ENCODE results near the gene ENOX1. TPM values are rescaled to one million over a fixed set of nuclear protein-coding genes. Genes with fewer than 3 reads are reported as not detected.

Gene ENOX1
- total and polyA plus RNA-seq, 2 of the 8 experiments (the other 6 are each of a cell fraction or from before 2014, with no cell fraction given) = 0.23 to 0.37 TPM

- no peak for TF ChIP-seq CHD7 (IDR thresholded peaks at IDR 0.05; ENCODE audit: insufficient replicate concordance, low read length)
- TF ChIP-seq TAF7 (optimal IDR thresholded peaks at IDR 0.05; ENCODE audit: borderline replicate concordance, low read depth, low read length) = no peak
- no peak for TF ChIP-seq HDAC6 (IDR thresholded peaks at IDR 0.05; ENCODE audit: low read depth, low read length)
- no peak for TF ChIP-seq MAX (IDR thresholded peaks at IDR 0.05)
- no peak for TF ChIP-seq RNF2 (IDR thresholded peaks at IDR 0.05; ENCODE audit: borderline replicate concordance, low read depth, low read length, missing control alignments, poor library complexity, severe bottlenecking)
- TF ChIP-seq E2F6 (IDR thresholded peaks at IDR 0.05) = no peak
- TF ChIP-seq EP300 (IDR thresholded peaks at IDR 0.05; ENCODE audit: borderline replicate concordance in 1 of 2, low read depth in 2 of 2, low read length in 2 of 2) = no peak
Measured at GRCh38 chr13:43220873-43221595, 565.7 kb downstream of the ENOX1 start (continued).

Data from H1 (cell line).